K562 (cell line): ENCODE results near the gene PRSS35. TPM values are rescaled to one million over a fixed set of nuclear protein-coding genes. Genes with fewer than 3 reads are reported as not detected.
A peak's percentile ranks its signal among the peaks of the same experiment; 100 is the strongest.
"Not testable (repeated sequence)": the region's sequence is repeated elsewhere in the genome, so short reads cannot be mapped to it uniquely, and the experiment has no call there.

Experiments used
- ATAC-seq: fragments of 200-7000 bp; cut with Tn5 transposase; 3 replicates; pipeline ENCODE4 v1.9.1; 2020; ENCODE audit warnings: moderate library complexity
- BruUV-seq: library from RNA; stranded (reverse); fragments of 400-500 nt; replicated peaks from 2 replicates; lab custom pipeline; 2021; lab: Mats Ljungman, UMichigan
- CTCF ChIA-PET: fragments of 300-600 bp; formaldehyde crosslinking; extraction: SDS; loops from one replicate; lab custom pipeline; 2021; ENCODE audit warnings: low intra/inter-chr PET ratio; lab: Yijun Ruan, JAX
- POLR2A ChIA-PET: fragments of 300-600, 350-650 bp; sonication (Branson Sonifier 250); formaldehyde crosslinking; extraction: SDS; loops from one replicate; lab custom pipeline; 2021; ENCODE audit warnings: antibody characterized with exemption, inconsistent platforms; lab: Yijun Ruan, JAX
- DNase-seq, 4 experiments: peaks; one replicate each; pipeline versions ENCODE4 v3.0.0 to v3.0.0-alpha.2; 2011 to 2018; ENCODE audit warnings: low spot score in 3 of 4, mixed read lengths in 3 of 4; ENCODE audit errors: extremely low read depth in 1 of 4
- FAIRE-seq: peaks from 2 replicates; lab custom pipeline; 2011; peaks lifted over from hg19 to GRCh38; lab: Jason Lieb, UNC
- H2AFZ ChIP-seq: 2 replicates; pipeline ENCODE4 v1.6.0; 2011; ENCODE audit warnings: low read depth, low read length, control low read depth, inconsistent platforms
- H3K27ac ChIP-seq: fragments of 200-600 bp; 3 replicates; pipeline ENCODE4 v1.8.0; 2011; ENCODE audit warnings: low read depth, mild to moderate bottlenecking, control low read depth, inconsistent platforms, low read length, moderate library complexity, mixed read lengths; ENCODE audit errors: extremely low read depth
- H3K27me3 ChIP-seq, 2 experiments: fragments of 300-600 bp in 1 of 2; 2 replicates in 1 of 2; 3 replicates in 1 of 2; pipeline versions ENCODE4 v1.6.0 to v1.8.0; 2011; ENCODE audit warnings: inconsistent platforms in 2 of 2, low read length in 2 of 2, mild to moderate bottlenecking in 1 of 2, mixed read lengths in 1 of 2, moderate library complexity in 1 of 2; ENCODE audit not compliant: control insufficient read depth in 2 of 2, insufficient read depth in 2 of 2
- H3K36me3 ChIP-seq: fragments of 300-600 bp; 3 replicates; pipeline ENCODE4 v1.8.0; 2011; ENCODE audit warnings: mild to moderate bottlenecking, low read length, inconsistent platforms; ENCODE audit not compliant: control insufficient read depth, insufficient read depth
- H3K4me1 ChIP-seq, 2 experiments: fragments of 200-600 bp in 1 of 2; replicated peaks in 1 of 2; 2 replicates in 1 of 2; 3 replicates in 1 of 2; pipeline versions ENCODE4 v1.5.1 to v1.8.0; 2011; ENCODE audit warnings: inconsistent platforms in 2 of 2, low read length in 2 of 2, mild to moderate bottlenecking in 1 of 2, mixed read lengths in 1 of 2, moderate library complexity in 1 of 2; ENCODE audit not compliant: control insufficient read depth in 2 of 2, insufficient read depth in 2 of 2
- H3K4me2 ChIP-seq: 2 replicates; pipeline ENCODE4 v1.6.1; 2011; ENCODE audit warnings: low read length, control low read depth, inconsistent platforms, mixed read lengths; ENCODE audit not compliant: insufficient read depth
- H3K4me3 ChIP-seq: fragments of 200-600 bp; sonication (generic), shearing (Covaris generic); 2 replicates; pipeline ENCODE4 v1.5.1; 2016; ENCODE audit warnings: control low read depth, inconsistent platforms
- H3K79me2 ChIP-seq: fragments of 200-600 bp; 3 replicates; pipeline ENCODE4 v1.8.0; 2011; ENCODE audit warnings: low read length, inconsistent platforms; ENCODE audit not compliant: control insufficient read depth, insufficient read depth
- H3K9ac ChIP-seq, 2 experiments: 2 replicates each; pipeline versions ENCODE4 v1.6.0 to v1.6.1; 2011; ENCODE audit warnings: low read depth in 2 of 2, low read length in 2 of 2, control low read depth in 1 of 2, inconsistent platforms in 1 of 2, mild to moderate bottlenecking in 1 of 2, mixed read lengths in 1 of 2; ENCODE audit not compliant: insufficient read depth in 1 of 2
- H3K9me1 ChIP-seq: one replicate; pipeline ENCODE4 v1.6.0; 2011; ENCODE audit warnings: inconsistent platforms, mild to moderate bottlenecking, low read length, moderate library complexity; ENCODE audit not compliant: control insufficient read depth, insufficient read depth
- H3K9me3 ChIP-seq: replicated peaks from 2 replicates; pipeline ENCODE4 v1.5.1; 2011; ENCODE audit warnings: low read depth, low read length, inconsistent platforms; ENCODE audit not compliant: control insufficient read depth, insufficient read depth
- H4K20me1 ChIP-seq: replicated peaks from 2 replicates; pipeline ENCODE4 v1.6.1; 2011; ENCODE audit warnings: low read length, inconsistent platforms, mixed read lengths; ENCODE audit not compliant: control insufficient read depth, insufficient read depth
- SPI1 ChIP-seq: IDR thresholded peaks from 2 replicates; pipeline ENCODE4 v1.6.1; 2011; ENCODE audit warnings: low read depth, low read length, control low read depth, borderline replicate concordance
- WGBS: fragments of 100-300 bp; shearing (Covaris generic); methylation state at CpG from one replicate; pipeline ENCODE4 v1.1.6; 2016; ENCODE audit warnings: low coverage, mixed read lengths; ENCODE audit not compliant: insufficient coverage; ENCODE audit errors: missing lambda C conversion rate; 5-methylcytosine and 5-hydroxymethylcytosine counted together
- in situ Hi-C: fragments of 300-500 bp; cut with MboI; formaldehyde crosslinking; loops from 4 replicates; pipeline ENCODE4 v1.15.0; 2018; ENCODE audit warnings: inconsistent platforms, mixed read lengths
- intact Hi-C: fragments of 100-400 bp; cut with micrococcal nuclease; formaldehyde crosslinking; loops from 2 replicates; pipeline ENCODE4 v1.14.2; 2022
- polyA plus RNA-seq, 8 experiments: library from polyadenylated mRNA; depleted of rRNA in 4 of 8; stranded (reverse) in 5 of 8; unstranded in 3 of 8; fragments of >200 nt; fragmentation: Nextera tagmentation in 2 of 8; fragmentation: Illumina TruSeq in 1 of 8; extraction: Ambion mirVana in 2 of 8; extraction: Trizol in 1 of 8; gene quantifications; 2 replicates each; pipeline versions ENCODE4 v1.2.1 to v1.2.3, GENCODE V29; 2011 to 2014; ENCODE audit warnings: inconsistent platforms in 1 of 8, missing spikeins in 1 of 8
- total RNA-seq, 7 experiments: library from RNA; depleted of rRNA in 6 of 7; stranded (reverse); fragments of >200 nt in 6 of 7; fragmentation: Illumina TruSeq in 2 of 7; extraction: Trizol in 2 of 7; gene quantifications; 2 replicates each; pipeline versions ENCODE4 v1.2.1 to v1.2.3, GENCODE V29; 2011 to 2021; ENCODE audit warnings: low replicate concordance in 1 of 7

PRSS35 gene
- total and polyA plus RNA-seq, 9 of the 15 experiments (the other 6 are each of a cell fraction or from before 2014, with no cell fraction given), result not detected

DNA sequence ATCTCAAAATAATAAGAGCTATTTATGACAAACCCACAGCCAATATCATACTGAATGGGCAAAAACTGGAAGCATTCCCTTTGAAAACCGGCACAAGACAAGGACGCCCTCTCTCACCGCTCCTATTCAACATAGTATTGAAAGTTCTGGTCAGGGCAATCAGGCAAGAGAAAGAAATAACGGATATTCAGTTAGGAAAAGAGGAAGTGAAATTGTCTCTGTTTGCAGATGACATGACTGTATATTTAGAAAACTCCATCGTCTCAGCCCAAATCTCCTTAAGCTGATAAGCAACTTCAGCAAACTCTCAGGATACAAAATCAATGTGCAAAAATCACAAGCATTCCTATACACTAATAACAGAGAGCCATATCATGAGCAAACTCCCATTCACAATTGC is 38.1 kb downstream of the PRSS35 start:
- H4K20me1 ChIP-seq, BruUV-seq, H3K4me3 ChIP-seq, H3K9ac ChIP-seq, POLR2A ChIA-PET, FAIRE-seq, ATAC-seq, H3K27ac ChIP-seq, H2AFZ ChIP-seq, H3K9me1 ChIP-seq, H3K9me3 ChIP-seq, H3K36me3 ChIP-seq, CTCF ChIA-PET, H3K27me3 ChIP-seq, intact Hi-C loops, DNase-seq, H3K79me2 ChIP-seq, H3K4me2 ChIP-seq, H3K4me1 ChIP-seq, in situ Hi-C loops: not testable (repeated sequence)
- TF ChIP-seq SPI1, result peak; percentile 59; the same call in 1 of the 2 replicates
- 0% methylated on average over 4 of the region's 5 CpGs for WGBS

- FAIRE-seq, in situ Hi-C loops, ATAC-seq, DNase-seq, H3K27ac ChIP-seq, H3K27me3 ChIP-seq, H3K4me2 ChIP-seq, H3K9ac ChIP-seq, POLR2A ChIA-PET, H3K4me3 ChIP-seq, H4K20me1 ChIP-seq, H3K9me3 ChIP-seq, intact Hi-C loops, H3K36me3 ChIP-seq, H2AFZ ChIP-seq, H3K9me1 ChIP-seq, H3K79me2 ChIP-seq, H3K4me1 ChIP-seq, BruUV-seq, CTCF ChIA-PET: not testable (repeated sequence)
- WGBS, result 14% methylated on average over 4 of the region's 4 CpGs
Measured at GRCh38 chr6:83551748-83552147, 39.4 kb downstream of the PRSS35 start.
